Measurements from ENCODE around the gene WNT9B.

GRCh38 chr17:46862949-46863348, 11.6 kb downstream of the WNT9B start:
- TF ChIP-seq CTCF (IDR thresholded peaks at IDR 0.05) (no peak), POLR2AphosphoS5 (IDR thresholded peaks at IDR 0.05) (no peak)

Measured in esophagus muscularis mucosa (tissue), 3 donors.